NCI-H2029 treated with DMSO at 0.1 percent for 48 hours (cell line): Measurements from ENCODE around the gene SLC2A9.

Experiments
- DNase-seq: peaks from one replicate; lab custom pipeline; 2025; lab: John Stamatoyannopoulos, UW

SLC2A9 gene

DNA sequence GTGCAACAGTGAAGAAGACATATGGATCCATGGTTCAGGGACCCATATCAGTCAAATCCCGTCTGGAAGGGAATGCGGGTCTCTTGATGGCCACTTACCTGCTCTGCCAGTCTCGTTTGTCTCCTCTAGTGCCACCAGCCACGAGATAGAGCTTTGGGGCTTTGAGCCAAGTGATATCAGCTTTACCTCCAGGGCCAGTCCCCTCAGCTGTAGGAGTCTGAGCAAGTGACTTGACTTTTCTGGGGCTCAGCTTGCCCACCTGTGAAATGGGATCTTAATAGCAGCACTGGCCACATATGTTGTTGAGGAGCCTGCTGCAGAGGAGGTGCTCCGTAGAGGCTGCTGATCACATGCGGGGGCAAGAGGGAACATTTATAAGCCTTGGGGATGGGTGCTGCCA, 1.2 kb downstream of the SLC2A9 start:
- DNase-seq, result no peak

DNA sequence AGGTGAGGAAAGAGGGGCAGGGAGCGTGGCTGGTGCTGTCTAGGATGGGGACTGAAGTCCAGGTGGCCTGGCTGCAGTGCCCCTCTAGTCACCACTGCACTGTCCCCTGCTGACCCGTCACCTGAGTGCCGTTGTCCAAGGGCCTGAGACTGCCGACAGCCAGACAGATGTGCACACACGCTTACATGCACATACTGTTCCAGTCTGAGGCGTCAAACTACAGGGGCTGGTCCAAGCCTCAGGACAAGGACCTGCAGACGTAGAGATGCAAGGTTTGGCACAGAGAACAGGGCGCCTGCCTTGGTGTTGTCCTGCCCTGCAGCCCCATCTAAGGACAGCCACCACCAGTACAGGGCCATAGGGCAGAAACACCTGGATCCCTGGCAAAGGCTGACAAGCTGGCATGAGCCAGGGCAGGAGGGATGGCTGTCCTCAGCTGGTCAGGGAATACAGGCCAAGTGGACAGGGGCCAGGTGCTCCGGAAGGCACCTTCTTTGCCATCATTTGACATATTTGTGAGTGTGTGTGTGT, 1.7 kb downstream of the SLC2A9 start:
- no peak for DNase-seq

- peak; percentile 86 for DNase-seq
Observed at GRCh38 chr4:10018818-10019461, 2.4 kb downstream of the SLC2A9 start.

DNA sequence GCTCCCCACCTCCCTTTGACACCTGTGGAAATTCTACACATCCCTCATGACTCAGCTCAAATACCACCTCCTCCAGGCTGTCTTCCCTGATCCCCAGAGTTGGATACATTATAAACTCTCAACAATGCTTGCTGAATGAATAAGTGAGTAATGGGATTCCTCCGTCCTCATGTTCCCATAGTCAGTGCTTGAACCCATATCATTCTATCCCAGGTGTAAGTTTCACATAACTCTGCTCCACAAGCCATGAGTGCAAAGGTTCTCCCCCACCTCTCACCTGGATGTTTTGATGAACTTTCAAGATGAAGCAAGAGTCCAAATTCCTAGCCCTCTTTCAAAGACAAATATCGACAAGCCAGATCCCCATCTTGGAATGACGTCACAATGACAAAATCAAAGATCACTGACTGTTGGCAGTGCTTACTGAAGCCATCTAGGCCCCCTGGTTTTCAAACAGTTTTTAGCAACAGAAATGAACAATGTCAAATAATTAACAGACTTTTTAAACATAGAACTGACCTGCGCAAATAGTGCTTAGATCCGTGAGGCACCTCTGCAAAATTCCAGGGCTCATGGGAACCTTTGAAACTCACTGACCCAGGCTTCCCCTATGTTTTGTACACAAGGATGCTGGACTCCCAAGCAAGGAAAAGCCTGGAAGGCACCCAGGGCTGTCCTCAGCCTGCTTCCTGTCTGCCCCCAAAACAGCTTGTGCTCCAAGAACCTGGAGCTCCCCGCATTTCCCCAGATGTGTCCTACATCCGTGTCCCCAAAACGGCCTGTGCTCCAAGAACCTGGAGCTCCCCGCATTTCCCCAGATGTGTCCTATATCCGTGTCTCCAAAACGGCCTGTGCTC, 4.0 kb downstream of the SLC2A9 start:
- DNase-seq, result no peak

GRCh38 chr4:10016169-10016568, 5.1 kb downstream of the SLC2A9 start:
- DNase-seq, result no peak

GRCh38 chr4:10015140-10015753, 6.0 kb downstream of the SLC2A9 start:
- DNase-seq, result peak; percentile 32

DNA sequence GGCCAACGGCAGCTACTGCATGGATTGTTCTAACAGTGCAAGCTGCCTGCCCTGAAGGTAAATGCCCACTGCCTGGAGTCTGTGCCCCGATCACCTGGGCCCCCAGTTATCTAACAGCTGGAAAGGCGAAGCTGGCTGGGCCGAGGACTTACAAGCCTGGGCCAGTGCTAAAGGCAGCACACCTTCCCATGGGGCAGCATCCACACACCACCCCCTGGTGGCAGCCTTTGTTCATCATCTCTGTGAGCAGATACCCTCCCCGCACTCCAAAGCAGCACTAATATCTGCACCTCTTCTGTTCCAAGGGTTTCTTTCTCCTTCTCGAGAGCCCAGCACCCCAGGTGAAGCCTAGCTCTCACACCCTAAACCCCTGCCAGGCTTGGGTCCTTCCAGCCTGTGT, 7.6 kb downstream of the SLC2A9 start:
- no peak for DNase-seq

DNA sequence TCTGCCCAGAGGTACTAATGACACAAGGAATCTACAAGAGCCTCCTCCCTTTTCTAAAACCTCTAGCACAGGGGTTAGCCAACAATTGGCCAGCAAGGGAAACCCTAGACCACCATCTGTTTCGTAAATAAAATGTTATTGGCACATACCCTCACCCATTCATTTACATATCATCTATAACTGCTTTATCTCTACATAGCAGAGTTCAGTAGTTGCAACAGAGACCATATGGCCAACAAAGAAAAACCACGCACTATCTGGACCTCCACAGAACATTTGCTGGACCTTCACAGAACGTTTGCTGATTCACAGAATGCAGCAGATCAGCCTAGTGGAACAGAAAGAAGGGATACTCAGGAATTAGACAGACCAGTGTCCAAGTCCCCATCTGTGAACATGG, 9.4 kb downstream of the SLC2A9 start:
- DNase-seq, result no peak

- DNase-seq, result no peak
Observed at GRCh38 chr4:10011277-10011676, 10.0 kb downstream of the SLC2A9 start.

DNA sequence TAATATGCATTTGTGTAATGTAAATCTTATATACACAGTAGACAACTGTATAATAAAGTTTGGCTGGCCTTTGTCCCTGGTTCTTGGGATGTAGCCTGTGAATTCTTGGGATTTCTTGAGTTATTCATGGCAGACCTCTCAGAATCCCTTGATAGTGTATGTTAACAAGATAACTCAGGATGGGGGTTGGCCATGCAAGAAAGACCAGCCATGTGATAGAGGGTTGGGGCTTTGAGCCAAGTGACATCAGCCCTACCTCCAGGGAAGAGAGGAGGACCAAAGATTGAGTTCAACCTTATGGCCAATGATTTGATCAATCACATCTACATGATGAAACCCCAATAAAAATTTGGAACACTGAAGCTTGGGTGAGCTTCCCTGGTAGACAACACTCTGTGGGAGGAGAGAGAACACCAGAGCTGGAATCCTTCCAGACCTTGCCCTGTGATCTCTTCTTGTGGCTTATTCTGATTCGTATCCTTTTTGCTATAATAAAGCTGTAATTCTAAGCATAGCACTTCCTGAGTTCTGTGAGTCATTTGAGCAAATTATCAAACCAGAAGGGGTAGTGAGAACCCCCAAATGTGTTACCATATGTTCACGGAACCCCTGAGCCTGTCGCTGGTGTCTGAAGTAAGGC, 11.3 kb downstream of the SLC2A9 start:
- DNase-seq, result no peak

DNA sequence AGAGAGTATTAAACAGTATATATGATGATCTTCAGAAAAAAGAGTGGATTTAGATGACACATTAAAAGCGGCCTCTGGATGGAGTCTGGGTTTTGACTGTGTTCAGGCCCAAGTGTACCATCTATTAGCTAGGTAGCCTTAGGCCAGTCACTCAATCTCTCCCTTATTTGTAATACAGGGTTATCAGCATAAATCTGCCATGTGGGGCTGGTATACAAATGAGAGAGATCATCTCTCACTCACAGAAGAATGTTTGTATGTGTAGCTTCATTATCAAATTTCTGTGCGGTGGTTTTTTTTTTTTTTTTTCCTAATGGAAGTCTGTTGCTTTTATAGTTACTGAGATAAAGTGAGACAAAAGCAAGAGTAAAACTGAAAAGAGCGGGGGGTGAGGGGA, 12.7 kb downstream of the SLC2A9 start:
- no peak for DNase-seq

GRCh38 chr4:10007793-10008608, 13.3 kb downstream of the SLC2A9 start:
- no peak for DNase-seq

- DNase-seq, result no peak
Observed at GRCh38 chr4:10007436-10007740, 13.9 kb downstream of the SLC2A9 start.

DNA sequence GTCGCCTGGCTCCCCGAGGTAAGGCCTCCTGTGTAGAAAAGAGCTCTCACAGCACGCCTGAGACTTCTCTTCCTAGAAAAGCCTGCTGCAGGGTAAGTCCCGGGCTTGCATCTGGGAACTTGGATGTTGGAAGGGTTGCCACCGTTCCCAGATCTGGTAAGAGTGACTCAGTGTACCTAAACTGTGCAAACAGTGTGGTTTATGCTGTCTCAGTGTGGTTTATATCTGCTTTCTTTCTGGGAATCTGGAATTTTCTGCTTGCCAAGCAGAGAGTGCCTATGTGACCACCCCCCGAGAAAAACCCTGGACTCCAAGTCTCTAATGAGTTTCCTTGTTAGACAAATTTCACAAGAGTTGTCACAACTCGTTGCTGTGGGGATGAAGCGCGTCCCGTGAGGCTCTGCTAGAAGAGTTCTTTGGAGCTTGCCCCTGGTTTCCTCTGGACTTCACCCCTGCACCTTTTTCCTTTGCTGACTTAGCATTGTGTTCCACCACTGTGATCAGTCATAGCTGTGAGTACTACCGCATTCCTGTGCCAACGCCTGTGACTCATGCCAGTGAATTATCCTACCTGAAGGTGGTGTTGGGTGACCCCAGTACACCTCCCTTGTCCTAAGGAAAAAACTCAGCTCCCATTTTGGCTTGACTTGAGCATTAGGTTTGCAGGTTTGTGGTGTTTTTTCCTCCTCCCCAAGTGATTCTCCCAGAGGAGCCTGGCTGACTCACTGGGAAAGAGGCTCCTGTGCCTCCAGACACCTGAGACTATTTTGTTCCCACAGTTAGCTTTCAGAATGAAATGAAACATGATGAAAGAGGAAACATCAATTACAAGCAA, 14.5 kb downstream of the SLC2A9 start:
- peak; percentile 48 for DNase-seq

DNA sequence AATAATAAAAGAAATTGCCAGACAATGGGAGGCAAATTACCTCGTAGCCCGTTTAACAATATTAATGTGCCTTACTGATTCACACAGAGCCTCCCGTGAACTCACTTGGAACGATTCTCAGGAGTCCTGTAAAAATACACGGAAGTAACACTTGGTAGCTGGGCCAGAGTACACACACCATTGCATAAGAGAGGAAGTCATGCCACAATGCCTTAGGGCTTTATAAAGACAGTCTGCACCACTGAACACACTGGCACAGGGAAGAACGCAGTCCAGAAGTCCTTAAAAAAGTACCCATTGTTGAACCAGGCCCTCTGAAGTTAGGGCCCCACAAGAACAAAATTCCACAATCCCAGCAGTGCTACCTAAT, 15.1 kb downstream of the SLC2A9 start:
- DNase-seq, result peak; percentile 74

- no peak for DNase-seq
Observed at GRCh38 chr4:10005632-10006031, 15.7 kb downstream of the SLC2A9 start.

- DNase-seq, result no peak
Observed at GRCh38 chr4:10003666-10004065, 17.6 kb downstream of the SLC2A9 start.

DNA sequence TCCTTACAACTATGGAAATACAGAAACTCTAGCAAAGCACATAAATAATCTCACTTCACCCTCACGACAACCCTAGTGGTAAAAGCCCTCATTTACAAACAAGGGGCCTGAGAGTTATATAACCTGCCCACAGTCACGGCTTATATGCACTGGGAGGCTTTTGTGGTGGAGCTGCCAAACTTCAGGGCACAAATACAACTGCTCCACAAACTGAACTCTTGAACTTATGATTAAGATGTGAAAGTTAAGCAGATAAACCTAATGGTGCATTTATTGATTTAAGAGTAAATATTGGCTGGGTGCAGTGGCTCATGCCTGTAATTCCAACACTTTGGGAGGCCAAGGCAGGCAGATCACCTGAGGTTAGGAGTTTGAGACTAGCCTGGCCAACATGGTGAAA, 19.0 kb downstream of the SLC2A9 start:
- DNase-seq, result no peak

DNA sequence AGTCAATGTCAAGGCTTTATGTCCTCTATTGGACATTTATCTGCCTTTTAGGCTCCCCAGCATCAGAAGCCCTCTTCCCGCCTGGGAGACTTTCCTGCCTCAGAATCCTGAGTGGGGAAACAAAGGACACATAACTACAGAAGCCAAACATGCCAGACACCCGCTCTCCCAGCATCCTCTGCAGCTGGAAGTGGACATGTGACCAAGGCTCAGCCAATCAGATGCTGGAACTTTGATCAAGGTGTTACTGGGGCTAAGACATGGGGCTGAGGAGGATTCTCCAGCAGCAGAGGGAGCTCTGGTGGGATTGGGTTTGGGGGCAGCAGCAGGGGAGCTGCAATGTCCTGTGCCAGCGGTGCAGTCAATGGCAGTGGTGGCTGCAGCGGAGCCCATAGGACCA, 19.5 kb downstream of the SLC2A9 start:
- no peak for DNase-seq

DNA sequence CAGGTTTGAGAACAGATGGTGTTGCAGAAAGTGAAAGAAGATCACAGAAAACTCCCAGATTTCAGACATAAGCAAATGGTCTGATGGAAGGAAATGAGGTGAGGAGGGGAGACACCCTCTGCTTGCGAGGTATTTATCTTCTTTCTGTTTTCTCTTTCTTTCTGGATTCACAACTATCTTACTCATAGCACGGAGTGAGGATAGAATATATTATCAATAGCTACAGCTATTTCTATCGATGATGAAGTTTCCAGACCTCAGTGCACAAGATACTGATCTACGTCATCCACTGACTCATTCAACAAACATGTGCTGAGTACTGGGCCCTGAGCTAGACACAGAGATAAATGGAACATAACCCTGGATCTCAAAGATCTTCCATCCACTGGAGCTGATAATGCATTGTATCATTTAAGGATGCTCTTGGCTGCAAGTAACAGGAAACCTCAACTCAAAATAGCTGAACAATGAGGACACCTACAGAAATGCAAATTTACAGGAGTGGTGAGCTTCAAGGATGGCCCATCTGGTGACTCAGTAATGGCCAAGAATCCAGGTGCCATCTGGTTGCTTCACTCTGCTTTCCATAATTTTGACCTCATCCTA, 21.2 kb downstream of the SLC2A9 start:
- no peak for DNase-seq

DNA sequence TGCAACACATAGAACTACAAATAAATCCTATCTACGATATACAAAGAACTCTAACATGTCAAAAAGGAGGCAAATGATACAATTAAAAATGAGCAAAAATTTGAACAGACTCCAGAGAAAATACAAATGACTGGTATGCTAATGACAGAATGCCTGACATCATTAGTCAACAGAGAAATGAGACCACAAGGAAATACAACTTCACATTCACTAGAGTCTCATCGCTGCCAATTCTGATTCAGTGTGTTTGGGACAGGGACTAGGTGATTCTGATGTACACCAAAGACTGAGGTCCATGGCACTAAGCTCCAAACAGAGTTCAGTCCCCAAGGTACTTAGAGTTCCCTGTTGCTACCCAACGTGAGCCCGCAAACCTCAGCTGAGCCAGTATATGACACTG, 23.4 kb downstream of the SLC2A9 start:
- DNase-seq, result no peak
